ENCODE results near the gene GPR153. TPM values are rescaled to one million over a fixed set of nuclear protein-coding genes. Genes with fewer than 3 reads are reported as not detected.

GPR153 gene
- total RNA-seq, 2 donors from 2014 or later = 19.6 to 21.0 TPM

- Histone ChIP-seq H3K4me1 (peaks cover 20% of the 10 kb centered on the region), H3K36me3 (no peaks in the 10 kb centered on the region), H3K9me3 (no peaks in the 10 kb centered on the region), H3K27me3 (peaks cover 66% of the 10 kb centered on the region), H3K9ac (ENCODE audit: low read depth in 2 of 2, low read length in 2 of 2) (no peak overlapping the region), H3K4me3 (no peak overlapping the region), H3K27ac (no peak overlapping the region)
- TF ChIP-seq CTCF (IDR thresholded peaks at IDR 0.05) = no peak
- intact Hi-C loops (cut with DNase I) = no loop called here
- no peak for DNase-seq
Observed at GRCh38 chr1:6241887-6242740, 18.8 kb downstream of the GPR153 start.

- no peak for DNase-seq
- Histone ChIP-seq H3K27me3 (peaks cover 64% of the 10 kb centered on the region), H3K9ac (ENCODE audit: low read depth in 2 of 2, low read length in 2 of 2) (no peak overlapping the region), H3K27ac (no peak overlapping the region), H3K4me1 (peaks cover 17% of the 10 kb centered on the region), H3K4me3 (no peak overlapping the region), H3K9me3 (no peaks in the 10 kb centered on the region), H3K36me3 (no peaks in the 10 kb centered on the region)
- intact Hi-C loops (cut with DNase I) = no loop called here
- TF ChIP-seq CTCF (IDR thresholded peaks at IDR 0.05) = no peak
Observed at GRCh38 chr1:6241107-6241886, 19.6 kb downstream of the GPR153 start.

GRCh38 chr1:6239950-6240768 lies 20.7 kb downstream of the GPR153 start:
- Histone ChIP-seq H3K27me3 (peaks cover 52% of the 10 kb centered on the region), H3K9ac (ENCODE audit: low read depth in 2 of 2, low read length in 2 of 2) (no peak overlapping the region), H3K27ac (no peak overlapping the region), H3K4me1 (peaks cover 7% of the 10 kb centered on the region), H3K4me3 (no peak overlapping the region), H3K36me3 (no peaks in the 10 kb centered on the region), H3K9me3 (no peaks in the 10 kb centered on the region)
- TF ChIP-seq CTCF (IDR thresholded peaks at IDR 0.05) = no peak
- intact Hi-C loops (cut with DNase I) = no loop called here
- DNase-seq = no peak

- H3K36me3 ChIP-seq = no peaks in the 10 kb centered on the region
- DNase-seq = no peak
- H3K27ac ChIP-seq = no peak overlapping the region
- no peaks in the 10 kb centered on the region for H3K9me3 ChIP-seq
- no peak for TF ChIP-seq CTCF (IDR thresholded peaks at IDR 0.05)
- H3K27me3 ChIP-seq = peaks cover 46% of the 10 kb centered on the region
- peaks cover 14% of the 10 kb centered on the region for H3K4me1 ChIP-seq
- no peak overlapping the region for H3K4me3 ChIP-seq
- H3K9ac ChIP-seq (ENCODE audit: low read depth in 2 of 2, low read length in 2 of 2) = no peak overlapping the region
- intact Hi-C loops (cut with DNase I) = no loop called here
Observed at GRCh38 chr1:6239213-6239752, 21.6 kb downstream of the GPR153 start.

- Histone ChIP-seq H3K36me3 (peaks cover 3% of the 10 kb centered on the region), H3K9me3 (no peaks in the 10 kb centered on the region), H3K27me3 (peaks cover 24% of the 10 kb centered on the region), H3K9ac (ENCODE audit: low read depth in 2 of 2, low read length in 2 of 2) (no peak overlapping the region), H3K4me1 (peaks cover 13% of the 10 kb centered on the region), H3K4me3 (no peak overlapping the region), H3K27ac (no peak overlapping the region)
- TF ChIP-seq CTCF (IDR thresholded peaks at IDR 0.05) = no peak
- no peak for DNase-seq
- intact Hi-C loops (cut with DNase I) = no loop called here
Observed at GRCh38 chr1:6237093-6237492, 23.8 kb downstream of the GPR153 start.

Data from colonic mucosa (tissue), 4 donors.